ENCODE results near the gene TSSK3.

DNA sequence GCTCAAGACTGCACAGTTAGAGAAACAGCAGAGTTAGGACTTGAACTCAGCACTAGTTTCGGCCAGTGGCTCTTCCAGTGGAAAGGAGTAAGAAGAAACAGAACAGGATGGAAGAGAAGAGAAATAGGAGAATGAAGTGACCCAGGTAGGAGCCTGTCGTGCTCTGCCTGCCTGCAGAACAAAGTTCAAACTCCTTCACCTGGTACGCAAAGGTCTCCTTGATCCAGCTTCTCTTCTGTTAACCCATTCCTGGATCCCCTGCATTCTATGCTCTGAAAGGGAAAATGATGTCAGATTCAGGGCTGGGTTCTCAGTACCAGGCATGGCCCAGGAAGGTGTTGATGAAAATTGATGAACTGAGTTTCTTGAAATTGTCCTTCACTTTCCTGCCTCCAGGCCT, 3.9 kb upstream of the TSSK3 start:
- no peak for TF ChIP-seq CTCF (IDR thresholded peaks at IDR 0.05; ENCODE audit: low read depth, low read length)
- no peak for TF ChIP-seq EZH2phosphoT487 (IDR thresholded peaks at IDR 0.05; ENCODE audit: low read depth)
